ENCODE measurements around the gene PPM1N. TPM values are rescaled to one million over a fixed set of nuclear protein-coding genes. Genes with fewer than 3 reads are reported as not detected.
A peak's percentile ranks its signal among the peaks of the same experiment; 100 is the strongest.

PPM1N gene
- total and polyA plus RNA-seq, 2 of the 13 experiments (the other 11 are each of a cell fraction or from before 2014, with no cell fraction given), result 0.31 to 1.8 TPM

DNA sequence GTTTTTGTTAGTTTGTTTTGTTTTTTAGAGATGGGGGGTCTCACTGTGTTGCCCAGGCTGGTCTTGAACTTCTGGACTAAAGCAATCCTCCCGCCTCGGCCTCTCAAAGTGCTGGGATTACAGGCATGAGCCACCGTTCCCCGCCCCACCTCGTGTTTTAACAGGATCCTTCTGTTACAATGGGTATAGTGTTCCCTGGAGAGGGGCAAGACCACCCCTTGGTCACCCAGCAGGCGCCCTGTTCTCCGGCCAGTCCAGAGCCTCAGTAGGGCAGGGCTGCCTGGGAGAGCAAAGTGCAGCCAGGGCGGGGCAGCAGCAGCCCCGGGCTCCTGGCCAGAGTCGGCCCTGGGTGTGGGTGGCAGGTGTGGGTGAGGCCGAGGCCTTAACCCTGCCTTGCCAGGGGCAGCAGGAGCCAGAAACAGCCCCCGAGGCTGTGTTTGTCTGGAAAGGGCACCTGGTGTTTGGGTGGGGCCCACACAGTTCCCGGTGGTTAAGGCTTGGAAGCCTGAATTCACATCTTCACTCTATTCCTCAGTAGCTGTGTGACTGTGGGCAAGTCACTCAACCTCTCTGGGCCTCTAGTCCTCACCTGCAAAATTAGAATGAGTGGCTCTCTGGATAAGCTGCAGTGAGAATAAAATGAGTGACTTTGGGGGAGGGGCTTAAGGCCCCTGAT lies 16.3 kb downstream of the PPM1N start (continued):
- TF ChIP-seq ZNF546 (CRISPR knock-in tag; conservative IDR thresholded peaks at IDR 0.05) (0 out of 2 replicates have a peak, but pooled peaks have one; percentile 44), PPARG (CRISPR knock-in tag; conservative IDR thresholded peaks at IDR 0.05) (peak; percentile 62; the same call in 1 of the 2 replicates), CHD4 (IDR thresholded peaks at IDR 0.05; ENCODE audit: borderline replicate concordance, low read length) (peak; percentile 55), TAF1 (CRISPR knock-in tag; IDR thresholded peaks at IDR 0.05) (peak; percentile 32; the same call in 1 of the 2 replicates), IRF2 (CRISPR knock-in tag; IDR thresholded peaks at IDR 0.05) (peak; percentile 71; the same call in 1 of the 2 replicates), PITX1 (CRISPR knock-in tag; IDR thresholded peaks at IDR 0.05) (peak; percentile 83), ELK4 (CRISPR knock-in tag; IDR thresholded peaks at IDR 0.05; ENCODE audit: borderline replicate concordance) (no peak), TBX3 (IDR thresholded peaks at IDR 0.05; ENCODE audit: borderline replicate concordance) (no peak), FOXP1 (IDR thresholded peaks at IDR 0.05) (no peak), FOXP1 (CRISPR knock-in tag; IDR thresholded peaks at IDR 0.05) (peak; percentile 25; the same call in 1 of the 2 replicates), ZNF18 (CRISPR knock-in tag; IDR thresholded peaks at IDR 0.05; ENCODE audit: insufficient replicate concordance) (no peak), ZNF607 (CRISPR knock-in tag; IDR thresholded peaks at IDR 0.05; ENCODE audit: borderline replicate concordance) (no peak), HMGA1 (CRISPR knock-in tag; conservative IDR thresholded peaks at IDR 0.05) (no peak), JDP2 (CRISPR knock-in tag; IDR thresholded peaks at IDR 0.05; ENCODE audit: borderline replicate concordance) (no peak), ZMYM3 (CRISPR knock-in tag; IDR thresholded peaks at IDR 0.05) (peak; percentile 95), EHMT2 (IDR thresholded peaks at IDR 0.05; ENCODE audit: borderline replicate concordance, low read depth, low read length) (no peak; the same call in 1 of the 2 replicates), MLLT10 (CRISPR knock-in tag; IDR thresholded peaks at IDR 0.05) (no peak), ZNF780A (CRISPR knock-in tag; IDR thresholded peaks at IDR 0.05) (no peak), MAFK (conservative IDR thresholded peaks at IDR 0.05 in 1 of 2, IDR thresholded peaks at IDR 0.05 in 1 of 2; ENCODE audit: low read length in 2 of 2) (no peak)
- TF ChIP-seq, protein P1, sequence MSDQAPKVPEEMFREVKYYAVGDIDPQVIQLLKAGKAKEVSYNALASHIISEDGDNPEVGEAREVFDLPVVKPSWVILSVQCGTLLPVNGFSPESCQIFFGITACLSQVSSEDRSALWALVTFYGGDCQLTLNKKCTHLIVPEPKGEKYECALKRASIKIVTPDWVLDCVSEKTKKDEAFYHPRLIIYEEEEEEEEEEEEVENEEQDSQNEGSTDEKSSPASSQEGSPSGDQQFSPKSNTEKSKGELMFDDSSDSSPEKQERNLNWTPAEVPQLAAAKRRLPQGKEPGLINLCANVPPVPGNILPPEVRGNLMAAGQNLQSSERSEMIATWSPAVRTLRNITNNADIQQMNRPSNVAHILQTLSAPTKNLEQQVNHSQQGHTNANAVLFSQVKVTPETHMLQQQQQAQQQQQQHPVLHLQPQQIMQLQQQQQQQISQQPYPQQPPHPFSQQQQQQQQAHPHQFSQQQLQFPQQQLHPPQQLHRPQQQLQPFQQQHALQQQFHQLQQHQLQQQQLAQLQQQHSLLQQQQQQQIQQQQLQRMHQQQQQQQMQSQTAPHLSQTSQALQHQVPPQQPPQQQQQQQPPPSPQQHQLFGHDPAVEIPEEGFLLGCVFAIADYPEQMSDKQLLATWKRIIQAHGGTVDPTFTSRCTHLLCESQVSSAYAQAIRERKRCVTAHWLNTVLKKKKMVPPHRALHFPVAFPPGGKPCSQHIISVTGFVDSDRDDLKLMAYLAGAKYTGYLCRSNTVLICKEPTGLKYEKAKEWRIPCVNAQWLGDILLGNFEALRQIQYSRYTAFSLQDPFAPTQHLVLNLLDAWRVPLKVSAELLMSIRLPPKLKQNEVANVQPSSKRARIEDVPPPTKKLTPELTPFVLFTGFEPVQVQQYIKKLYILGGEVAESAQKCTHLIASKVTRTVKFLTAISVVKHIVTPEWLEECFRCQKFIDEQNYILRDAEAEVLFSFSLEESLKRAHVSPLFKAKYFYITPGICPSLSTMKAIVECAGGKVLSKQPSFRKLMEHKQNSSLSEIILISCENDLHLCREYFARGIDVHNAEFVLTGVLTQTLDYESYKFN (CRISPR knock-in tag; conservative IDR thresholded peaks at IDR 0.05), result peak; percentile 86
- TF ChIP-seq, protein P2, sequence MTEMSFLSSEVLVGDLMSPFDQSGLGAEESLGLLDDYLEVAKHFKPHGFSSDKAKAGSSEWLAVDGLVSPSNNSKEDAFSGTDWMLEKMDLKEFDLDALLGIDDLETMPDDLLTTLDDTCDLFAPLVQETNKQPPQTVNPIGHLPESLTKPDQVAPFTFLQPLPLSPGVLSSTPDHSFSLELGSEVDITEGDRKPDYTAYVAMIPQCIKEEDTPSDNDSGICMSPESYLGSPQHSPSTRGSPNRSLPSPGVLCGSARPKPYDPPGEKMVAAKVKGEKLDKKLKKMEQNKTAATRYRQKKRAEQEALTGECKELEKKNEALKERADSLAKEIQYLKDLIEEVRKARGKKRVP (CRISPR knock-in tag; IDR thresholded peaks at IDR 0.05), result no peak
- TF ChIP-seq, protein P3, sequence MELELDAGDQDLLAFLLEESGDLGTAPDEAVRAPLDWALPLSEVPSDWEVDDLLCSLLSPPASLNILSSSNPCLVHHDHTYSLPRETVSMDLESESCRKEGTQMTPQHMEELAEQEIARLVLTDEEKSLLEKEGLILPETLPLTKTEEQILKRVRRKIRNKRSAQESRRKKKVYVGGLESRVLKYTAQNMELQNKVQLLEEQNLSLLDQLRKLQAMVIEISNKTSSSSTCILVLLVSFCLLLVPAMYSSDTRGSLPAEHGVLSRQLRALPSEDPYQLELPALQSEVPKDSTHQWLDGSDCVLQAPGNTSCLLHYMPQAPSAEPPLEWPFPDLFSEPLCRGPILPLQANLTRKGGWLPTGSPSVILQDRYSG (CRISPR knock-in tag; IDR thresholded peaks at IDR 0.05), result no peak
